HG02981 (cell line): ENCODE data around the gene TUBA4B.
"Not testable (repeated sequence)": the region's sequence is repeated elsewhere in the genome, so short reads cannot be mapped to it uniquely, and the experiment has no call there.

Experiments
- ATAC-seq: cut with Tn5 transposase; IDR thresholded peaks from one replicate; pipeline ENCODE4 v1.9.1; 2021; ENCODE audit warnings: mild to moderate bottlenecking, moderate library complexity; ENCODE audit not compliant: unreplicated experiment

Gene TUBA4B

GRCh38 chr2:219247678-219248642 lies 5.1 kb upstream of the TUBA4B start:
- ATAC-seq, result no peak

DNA sequence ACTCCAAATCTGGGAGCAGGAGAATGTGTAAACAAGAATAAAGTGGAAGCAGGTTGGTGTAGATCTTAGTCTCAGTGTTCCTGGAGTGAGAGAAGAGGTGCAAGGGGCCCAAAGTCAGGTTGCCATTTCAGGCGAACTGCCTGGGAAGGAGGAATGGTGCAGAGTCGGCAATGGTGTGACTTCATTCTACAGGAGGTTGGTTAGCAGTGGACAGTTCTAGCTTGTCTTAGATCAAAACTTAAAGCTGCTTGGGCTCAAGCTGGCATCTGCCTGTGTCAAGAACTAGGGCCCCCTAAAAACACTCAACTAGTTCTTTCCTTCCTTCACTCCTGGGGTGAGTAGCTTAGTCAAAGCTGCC lies 4.2 kb upstream of the TUBA4B start:
- no peak for ATAC-seq

DNA sequence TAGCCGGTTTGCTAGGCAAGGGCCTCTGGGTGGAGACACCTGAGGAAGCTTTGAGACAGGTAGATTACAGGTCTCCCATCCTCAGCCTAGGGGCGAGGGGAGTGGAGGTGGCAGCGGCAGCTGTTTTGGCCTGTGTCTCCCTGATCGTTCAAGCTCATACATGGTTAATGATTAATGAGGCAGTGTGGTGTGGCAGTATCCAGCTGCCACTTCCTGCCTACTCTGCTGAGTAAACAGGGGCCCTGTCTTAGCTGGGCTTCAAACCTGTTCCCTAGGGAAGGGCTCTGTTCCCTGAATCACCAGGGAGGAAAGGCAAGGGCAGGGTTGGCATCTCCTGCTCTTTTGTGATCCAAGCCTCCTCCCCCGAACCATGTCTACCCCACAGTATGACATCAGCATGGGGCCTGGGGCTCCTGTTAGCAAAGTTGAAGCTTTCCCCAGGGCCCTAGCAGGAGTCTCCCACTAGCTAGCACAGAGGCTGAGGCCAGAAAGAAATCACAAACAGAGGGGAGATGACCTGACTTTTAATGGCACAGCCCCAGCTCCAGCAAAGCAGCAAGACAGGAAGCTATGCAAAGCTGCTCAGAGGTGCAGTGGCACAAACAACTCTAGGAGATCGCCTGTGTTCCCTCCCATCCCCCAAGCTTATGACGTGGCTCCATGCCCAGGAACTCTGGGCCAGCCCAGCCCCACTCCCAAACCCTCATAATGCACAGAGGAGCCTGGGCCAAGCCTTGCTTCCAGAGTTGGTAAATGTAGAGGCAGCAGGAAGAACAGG lies 3.7 kb upstream of the TUBA4B start:
- ATAC-seq, result peak; percentile 48

DNA sequence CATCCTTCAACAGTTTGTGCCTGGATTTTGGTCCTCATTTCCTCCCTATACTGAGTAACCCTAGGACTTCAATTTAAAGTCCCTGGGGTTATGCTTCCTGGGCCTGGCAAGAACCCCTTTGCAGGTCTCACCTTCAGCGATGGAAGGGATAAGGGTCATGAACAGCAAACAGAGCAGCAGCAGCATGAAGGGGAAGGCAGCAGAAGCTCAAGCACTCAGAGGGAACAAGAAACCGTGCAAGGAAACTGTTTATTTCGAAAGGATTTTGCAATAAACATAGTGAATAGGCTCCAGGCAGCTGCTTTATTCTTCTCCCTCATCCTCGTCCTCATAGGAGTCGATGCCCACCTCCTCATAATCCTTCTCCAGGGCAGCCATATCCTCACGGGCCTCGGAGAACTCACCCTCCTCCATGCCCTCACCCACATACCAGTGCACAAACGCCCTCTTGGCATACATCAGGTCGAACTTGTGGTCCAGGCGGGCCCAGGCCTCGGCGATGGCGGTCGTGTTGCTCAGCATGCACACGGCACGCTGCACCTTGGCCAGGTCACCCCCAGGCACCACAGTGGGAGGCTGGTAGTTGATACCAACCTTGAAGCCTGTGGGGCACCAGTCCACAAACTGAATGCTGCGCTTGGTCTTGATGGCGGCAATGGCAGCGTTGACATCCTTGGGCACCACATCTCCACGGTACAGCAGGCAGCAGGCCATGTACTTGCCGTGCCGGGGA lies 2.8 kb upstream of the TUBA4B start:
- no peak for ATAC-seq

DNA sequence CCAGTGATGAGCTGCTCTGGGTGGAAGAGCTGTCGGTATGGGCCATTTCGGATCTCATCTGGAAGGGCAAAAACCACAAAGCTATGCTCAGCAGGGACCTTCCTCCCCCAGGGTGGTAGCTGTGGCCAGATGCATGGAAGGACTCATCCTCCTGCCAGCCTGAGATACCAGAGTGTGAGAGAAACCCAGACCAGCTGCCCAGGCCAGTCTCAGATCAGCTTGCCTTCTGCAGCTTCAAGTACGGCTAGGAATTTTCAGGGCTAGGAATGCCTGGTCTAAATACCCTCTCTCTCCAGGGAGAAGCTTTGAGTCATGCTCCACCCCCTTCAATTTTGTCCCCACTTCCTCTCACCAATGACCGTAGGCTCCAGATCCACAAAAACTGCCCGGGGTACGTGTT lies 1.4 kb upstream of the TUBA4B start:
- no peak for ATAC-seq

GRCh38 chr2:219252084-219252483 lies 959 bp upstream of the TUBA4B start:
- ATAC-seq, result no peak

- ATAC-seq, result no peak
Observed at GRCh38 chr2:219252570-219252899, 508 bp upstream of the TUBA4B start.

GRCh38 chr2:219253753-219254589 lies 928 bp downstream of the TUBA4B start, which contains the start of gene TUBA4A:
Gene TUBA4A (minus strand): TSS chr2:219253918. CDS start chr2:219253858, 60 bp downstream.
- peak; percentile 49 for ATAC-seq

DNA sequence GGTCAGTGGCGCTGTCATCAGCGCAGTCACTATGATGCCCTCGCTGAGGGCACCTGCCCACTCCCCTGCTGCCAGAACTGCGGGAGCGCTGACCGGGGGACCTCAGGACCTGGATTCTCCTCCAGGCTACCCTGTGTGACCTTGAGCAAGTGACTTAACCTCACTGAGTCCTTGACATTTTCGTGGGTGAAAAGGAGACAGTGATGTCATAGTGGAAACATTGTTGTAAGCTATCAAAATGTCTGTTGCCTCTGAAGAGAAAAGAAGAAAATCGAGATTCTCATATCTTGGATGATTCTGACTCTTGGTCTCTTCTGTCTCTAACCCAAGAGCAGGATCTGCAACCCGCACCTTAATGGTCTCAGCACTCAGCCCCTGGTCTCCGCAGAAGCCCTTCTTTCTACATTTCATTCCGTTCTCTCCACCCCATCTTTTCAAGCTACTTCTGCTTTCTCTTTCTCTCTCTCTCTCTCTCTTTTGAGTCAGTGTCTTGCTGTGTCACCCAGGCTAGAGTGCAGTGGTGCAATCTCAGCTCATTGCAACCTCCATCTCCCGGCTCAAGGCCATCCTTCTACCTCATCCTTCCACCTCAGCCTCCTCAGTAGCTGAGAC lies 1.7 kb downstream of the TUBA4B start:
- ATAC-seq, result peak; percentile 29

DNA sequence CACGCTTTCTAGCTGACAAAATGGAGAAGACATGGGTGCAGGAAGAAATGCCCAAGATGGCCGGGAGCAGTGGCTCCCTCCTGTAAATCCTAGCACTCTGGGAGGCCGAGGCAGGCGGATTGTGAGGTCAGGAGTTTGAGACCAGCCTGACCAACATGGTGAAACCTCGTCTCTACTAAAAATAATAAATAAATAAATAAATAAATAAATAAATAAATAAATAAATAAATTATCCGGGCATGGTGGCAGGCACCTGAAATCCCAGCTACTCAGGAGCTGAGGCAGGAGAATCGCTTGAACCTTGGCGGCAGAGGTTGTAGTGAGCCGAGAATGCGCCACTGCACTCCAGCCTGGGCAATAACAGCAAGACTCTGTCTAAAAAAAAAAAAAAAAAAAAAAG lies 5.9 kb downstream of the TUBA4B start:
- ATAC-seq, result not testable (repeated sequence)

GRCh38 chr2:219261024-219261855 lies 8.2 kb downstream of the TUBA4B start:
- ATAC-seq, result no peak

DNA sequence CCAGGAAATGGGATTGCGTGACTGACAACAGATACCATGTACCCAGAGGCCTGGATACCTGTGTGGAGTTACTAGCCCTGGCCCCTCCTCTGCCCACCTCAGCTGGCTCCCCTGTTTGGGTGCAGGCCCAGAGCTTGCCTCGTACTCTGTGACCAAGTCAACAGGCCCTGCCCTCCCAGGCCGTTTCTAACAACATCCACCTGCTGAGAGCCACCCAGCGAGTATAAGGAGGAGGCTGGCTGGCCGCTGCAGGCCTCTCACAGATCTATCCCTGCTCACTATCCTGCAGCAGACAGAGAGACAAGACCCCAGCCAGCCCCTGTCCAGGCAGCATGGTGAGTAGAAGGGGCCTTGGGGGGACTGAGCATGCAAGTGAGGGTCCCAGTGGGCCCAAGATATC lies 13.2 kb downstream of the TUBA4B start:
- no peak for ATAC-seq

DNA sequence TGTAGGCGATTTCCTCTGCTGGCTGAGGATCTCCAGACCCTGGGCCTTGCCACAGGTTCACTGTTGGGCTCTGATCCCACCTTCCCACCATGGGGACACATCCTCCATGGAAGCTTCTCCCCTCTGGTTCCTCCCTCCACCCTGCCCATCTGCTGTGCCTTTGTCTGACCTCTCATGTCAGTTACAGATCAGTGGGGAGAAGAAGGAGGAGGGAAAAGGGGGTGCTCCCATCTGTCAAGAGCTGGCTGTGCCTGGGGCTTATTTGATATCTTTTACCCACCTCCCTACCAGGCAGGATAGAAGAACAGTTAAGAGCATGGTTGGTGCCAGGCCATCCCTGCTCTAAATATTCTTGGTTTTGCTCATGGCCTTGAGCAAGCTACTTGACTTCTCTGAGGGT lies 13.8 kb downstream of the TUBA4B start:
- ATAC-seq, result no peak

- ATAC-seq, result no peak
Observed at GRCh38 chr2:219268294-219268693, 15.3 kb downstream of the TUBA4B start.

GRCh38 chr2:219269362-219270054 lies 16.5 kb downstream of the TUBA4B start:
- ATAC-seq, result no peak

DNA sequence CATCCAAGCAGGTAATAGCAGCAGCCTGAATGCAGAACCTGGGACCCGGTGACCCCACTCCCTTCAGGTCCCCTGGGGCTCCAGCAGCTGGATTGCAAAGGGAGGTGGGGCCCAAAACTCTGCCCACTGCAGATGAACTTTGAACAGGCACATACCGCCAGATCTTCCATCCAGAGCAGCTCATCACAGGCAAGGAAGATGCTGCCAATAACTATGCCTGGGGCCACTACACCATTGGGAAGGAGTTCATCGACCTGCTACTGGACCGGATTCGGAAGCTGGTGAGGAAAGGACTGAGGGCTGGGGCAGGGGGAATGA lies 17.0 kb downstream of the TUBA4B start:
- ATAC-seq, result no peak

GRCh38 chr2:219271021-219271420 lies 18.0 kb downstream of the TUBA4B start:
- no peak for ATAC-seq

GRCh38 chr2:219272356-219272755 lies 19.3 kb downstream of the TUBA4B start:
- no peak for ATAC-seq

DNA sequence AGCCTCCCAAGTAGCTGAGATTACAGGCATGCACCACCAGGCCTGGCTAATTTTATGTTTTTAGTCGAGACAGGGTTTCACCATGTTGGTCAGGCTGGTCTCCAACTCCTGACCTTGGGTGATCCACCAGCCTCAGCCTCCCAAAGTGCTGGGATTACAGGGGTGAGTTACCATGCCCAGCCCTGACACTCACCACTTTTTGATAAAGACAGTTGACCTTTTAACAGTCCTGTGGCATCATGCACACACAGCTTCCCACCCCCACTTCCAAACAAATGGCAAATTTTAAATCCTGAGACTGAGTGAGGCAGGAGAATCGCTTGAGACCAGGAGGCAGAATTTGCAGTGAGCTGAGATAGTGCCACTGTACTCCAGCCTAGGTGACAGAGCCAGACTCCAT lies 20.0 kb downstream of the TUBA4B start:
- ATAC-seq, result no peak
